ENCODE data around the gene NEK11. TPM values are rescaled to one million over a fixed set of nuclear protein-coding genes. Genes with fewer than 3 reads are reported as not detected.

The NEK11 gene
- polyA plus RNA-seq, 1 donor from 2014 or later = 6.1 TPM

DNA sequence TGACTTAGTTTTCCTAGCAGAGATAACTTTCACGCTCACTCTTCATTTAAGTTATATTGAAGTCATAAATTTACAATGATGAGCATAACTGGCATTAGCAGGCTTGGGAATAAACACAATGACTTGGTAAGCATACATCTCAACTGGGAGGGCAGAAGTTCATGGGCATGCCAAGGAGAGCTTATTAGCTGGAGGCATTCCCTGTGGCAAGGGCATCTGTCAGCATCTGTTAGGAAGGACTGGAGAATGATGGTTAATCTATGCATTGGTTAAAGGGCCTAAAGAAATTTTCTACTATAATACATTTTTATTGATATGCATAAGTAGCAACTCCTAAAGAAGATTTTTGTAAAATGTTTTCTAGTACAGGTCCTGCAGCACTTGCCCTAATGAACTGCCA, 52.4 kb downstream of the NEK11 start:
- Histone ChIP-seq H3K4me2 (ENCODE audit: low read length) (no peak overlapping the region), H3K36me3 (ENCODE audit: insufficient read depth, low read length) (no peaks in the 10 kb centered on the region), H3K4me3 (ENCODE audit: low read length) (no peak overlapping the region), H3K27me3 (ENCODE audit: insufficient read depth, low read depth, low read length) (no peaks in the 10 kb centered on the region), H2AFZ (ENCODE audit: low read depth, low read length) (no peak overlapping the region), H3K9me2 (ENCODE audit: insufficient read depth, low read length) (no peaks in the 10 kb centered on the region), H3K79me2 (replicated peaks; ENCODE audit: insufficient read depth, low read length) (no peaks in the 10 kb centered on the region), H3K9me3 (ENCODE audit: low read length) (no peaks in the 10 kb centered on the region), H4K20me1 (ENCODE audit: insufficient read depth) (no peaks in the 10 kb centered on the region), H3K9ac (ENCODE audit: low read length) (no peak overlapping the region), H3K27ac (ENCODE audit: low read length) (no peak overlapping the region), H3F3A (ENCODE audit: insufficient read depth, low read length, poor library complexity, severe bottlenecking) (no peaks in the 10 kb centered on the region)
- TF ChIP-seq EP300 (conservative IDR thresholded peaks at IDR 0.05; ENCODE audit: poor library complexity, severe bottlenecking) (no peak), TAF1 (IDR thresholded peaks at IDR 0.05; ENCODE audit: low read depth) (no peak), MXI1 (conservative IDR thresholded peaks at IDR 0.05; ENCODE audit: poor library complexity, severe bottlenecking) (no peak), CTCF (IDR thresholded peaks at IDR 0.05; ENCODE audit: poor library complexity, severe bottlenecking) (no peak), RAD21 (conservative IDR thresholded peaks at IDR 0.05) (no peak), SMC3 (conservative IDR thresholded peaks at IDR 0.05; ENCODE audit: poor library complexity) (no peak), POLR2AphosphoS5 (IDR thresholded peaks at IDR 0.05) (no peak)
- TF ChIP-seq, protein P1, sequence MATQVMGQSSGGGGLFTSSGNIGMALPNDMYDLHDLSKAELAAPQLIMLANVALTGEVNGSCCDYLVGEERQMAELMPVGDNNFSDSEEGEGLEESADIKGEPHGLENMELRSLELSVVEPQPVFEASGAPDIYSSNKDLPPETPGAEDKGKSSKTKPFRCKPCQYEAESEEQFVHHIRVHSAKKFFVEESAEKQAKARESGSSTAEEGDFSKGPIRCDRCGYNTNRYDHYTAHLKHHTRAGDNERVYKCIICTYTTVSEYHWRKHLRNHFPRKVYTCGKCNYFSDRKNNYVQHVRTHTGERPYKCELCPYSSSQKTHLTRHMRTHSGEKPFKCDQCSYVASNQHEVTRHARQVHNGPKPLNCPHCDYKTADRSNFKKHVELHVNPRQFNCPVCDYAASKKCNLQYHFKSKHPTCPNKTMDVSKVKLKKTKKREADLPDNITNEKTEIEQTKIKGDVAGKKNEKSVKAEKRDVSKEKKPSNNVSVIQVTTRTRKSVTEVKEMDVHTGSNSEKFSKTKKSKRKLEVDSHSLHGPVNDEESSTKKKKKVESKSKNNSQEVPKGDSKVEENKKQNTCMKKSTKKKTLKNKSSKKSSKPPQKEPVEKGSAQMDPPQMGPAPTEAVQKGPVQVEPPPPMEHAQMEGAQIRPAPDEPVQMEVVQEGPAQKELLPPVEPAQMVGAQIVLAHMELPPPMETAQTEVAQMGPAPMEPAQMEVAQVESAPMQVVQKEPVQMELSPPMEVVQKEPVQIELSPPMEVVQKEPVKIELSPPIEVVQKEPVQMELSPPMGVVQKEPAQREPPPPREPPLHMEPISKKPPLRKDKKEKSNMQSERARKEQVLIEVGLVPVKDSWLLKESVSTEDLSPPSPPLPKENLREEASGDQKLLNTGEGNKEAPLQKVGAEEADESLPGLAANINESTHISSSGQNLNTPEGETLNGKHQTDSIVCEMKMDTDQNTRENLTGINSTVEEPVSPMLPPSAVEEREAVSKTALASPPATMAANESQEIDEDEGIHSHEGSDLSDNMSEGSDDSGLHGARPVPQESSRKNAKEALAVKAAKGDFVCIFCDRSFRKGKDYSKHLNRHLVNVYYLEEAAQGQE (IDR thresholded peaks at IDR 0.05; ENCODE audit: borderline replicate concordance) = no peak

- TF ChIP-seq EZH2 (IDR thresholded peaks at IDR 0.05; ENCODE audit: borderline replicate concordance, insufficient read depth, low read length, poor library complexity, severe bottlenecking) (no peak), SMC3 (conservative IDR thresholded peaks at IDR 0.05; ENCODE audit: poor library complexity) (no peak), CTCF (IDR thresholded peaks at IDR 0.05; ENCODE audit: poor library complexity, severe bottlenecking) (no peak), POLR2AphosphoS5 (IDR thresholded peaks at IDR 0.05) (no peak), EP300 (conservative IDR thresholded peaks at IDR 0.05; ENCODE audit: poor library complexity, severe bottlenecking) (no peak), RAD21 (conservative IDR thresholded peaks at IDR 0.05) (no peak), MXI1 (conservative IDR thresholded peaks at IDR 0.05; ENCODE audit: poor library complexity, severe bottlenecking) (no peak), TAF1 (IDR thresholded peaks at IDR 0.05; ENCODE audit: low read depth) (no peak)
- TF ChIP-seq, protein P1 (IDR thresholded peaks at IDR 0.05; ENCODE audit: borderline replicate concordance) = no peak
- H3K9ac ChIP-seq (ENCODE audit: low read length) = no peak overlapping the region
- no peaks in the 10 kb centered on the region for H3K9me2 ChIP-seq (ENCODE audit: insufficient read depth, low read length)
- no peaks in the 10 kb centered on the region for H3K79me2 ChIP-seq (replicated peaks; ENCODE audit: insufficient read depth, low read length)
- no peaks in the 10 kb centered on the region for H3F3A ChIP-seq (ENCODE audit: insufficient read depth, low read length, poor library complexity, severe bottlenecking)
- no peak overlapping the region for H3K4me3 ChIP-seq (ENCODE audit: low read length)
- no peaks in the 10 kb centered on the region for H3K27me3 ChIP-seq (ENCODE audit: insufficient read depth, low read depth, low read length)
- no peak overlapping the region for H3K27ac ChIP-seq (ENCODE audit: low read length)
- H3K4me2 ChIP-seq (ENCODE audit: low read length) = no peak overlapping the region
- H3K36me3 ChIP-seq (ENCODE audit: insufficient read depth, low read length) = no peaks in the 10 kb centered on the region
- no peaks in the 10 kb centered on the region for H3K9me3 ChIP-seq (ENCODE audit: low read length)
- H4K20me1 ChIP-seq (ENCODE audit: insufficient read depth) = no peaks in the 10 kb centered on the region
- H2AFZ ChIP-seq (ENCODE audit: low read depth, low read length) = no peak overlapping the region
Measured at GRCh38 chr3:131081224-131081623, 54.5 kb downstream of the NEK11 start.
